ENCODE measurements around the gene FTCD. TPM values are rescaled to one million over a fixed set of nuclear protein-coding genes. Genes with fewer than 3 reads are reported as not detected.

The FTCD gene
- total and polyA plus RNA-seq, 2 donors (not counting 3 experiments of a cell fraction or from before 2014, with no cell fraction given) = 0.06 to 1.2 TPM

DNA sequence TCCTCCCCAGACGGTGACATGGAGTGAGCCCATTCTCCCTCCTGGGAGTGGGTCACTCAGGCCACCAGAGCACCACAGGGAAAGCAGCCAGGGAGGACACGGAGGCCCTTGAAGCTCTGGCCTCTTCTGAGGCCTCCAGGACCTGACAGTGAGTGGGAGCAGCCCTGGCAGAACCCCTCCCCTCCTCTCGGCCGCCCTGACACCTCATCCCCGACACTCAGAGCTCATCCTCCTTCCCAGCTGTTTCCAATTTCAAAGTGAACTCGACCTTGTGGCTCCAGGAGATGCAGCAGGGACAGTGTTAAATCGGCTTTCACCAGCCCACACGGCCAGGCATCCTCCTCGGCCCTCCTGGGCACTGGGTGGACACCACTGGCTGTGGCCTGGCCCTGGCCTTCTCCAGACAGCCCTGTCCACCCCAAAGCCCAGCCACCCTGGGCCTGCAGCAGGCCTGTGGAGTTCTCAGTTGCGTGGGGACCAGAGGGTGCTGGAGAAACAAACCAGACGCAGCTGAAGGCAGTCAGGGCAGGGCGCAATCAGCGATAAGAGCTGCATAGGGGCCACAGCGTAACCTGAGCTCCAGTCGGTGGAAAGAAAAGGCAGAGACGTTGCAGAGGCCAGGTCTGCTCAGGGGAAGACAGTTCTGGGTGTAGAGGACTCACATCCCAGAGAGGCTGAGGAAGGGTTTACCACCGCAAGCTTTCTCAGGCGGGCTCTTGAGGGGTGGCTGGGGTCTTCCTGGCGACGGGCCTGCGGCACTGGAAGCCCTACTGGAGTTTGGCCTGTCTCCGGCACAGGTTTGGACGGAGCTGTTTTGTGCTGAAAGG, 27.1 kb downstream of the FTCD start:
- ChIA-PET POLR2A (no interaction called here), CTCF (interaction anchor here (0.5 to 1.5 kb wide), 2 partner anchors 11 to 388 kb away, joined by 3 to 4 read pairs; no protein-coding TSS in a partner anchor)
- Histone ChIP-seq H3K4me2 (ENCODE audit: insufficient read depth, low read length) (no peak overlapping the region), H3K9me3 (replicated peaks; ENCODE audit: control insufficient read depth, insufficient read depth, low read length) (no peaks in the 10 kb centered on the region), H3K27me3 (ENCODE audit: control insufficient read depth in 2 of 2, insufficient read depth in 2 of 2, low read length in 2 of 2) (no peaks in the 10 kb centered on the region), H3K9ac (replicated peaks; ENCODE audit: extremely low read depth, insufficient read depth, low read length) (no peak overlapping the region), H3K79me2 (ENCODE audit: control insufficient read depth, insufficient read depth, low read length) (no peaks in the 10 kb centered on the region), H3K9me1 (replicated peaks; ENCODE audit: control insufficient read depth, extremely low read depth, insufficient read depth, low read length) (no peaks in the 10 kb centered on the region), H3K27ac (ENCODE audit: insufficient read depth, low read depth, low read length) (no peak overlapping the region), H4K20me1 (replicated peaks; ENCODE audit: control insufficient read depth, extremely low read depth, insufficient read depth, low read length) (no peaks in the 10 kb centered on the region), H3K4me3 (replicated peaks in 1 of 3; ENCODE audit: insufficient read depth in 1 of 3, low read depth in 1 of 3, low read length in 3 of 3) (no peak overlapping the region), H3K4me1 (ENCODE audit: control insufficient read depth, extremely low read depth, insufficient read depth, low read length) (no peaks in the 10 kb centered on the region), H2AFZ (ENCODE audit: low read depth, low read length) (no peak overlapping the region), H3K36me3 (ENCODE audit: control insufficient read depth in 2 of 2, extremely low read depth in 1 of 2, insufficient read depth in 2 of 2, low read length in 2 of 2) (no peaks in the 10 kb centered on the region)
- DNase-seq (ENCODE audit: low read depth, low spot score) = no peak
- dilution Hi-C loops (cut with MboI; ENCODE audit: extremely low pct_ligation_motif_present, low sequenced_read_pairs) (no loop called here), intact Hi-C loops (cut with micrococcal nuclease) (no loop called here)
- no peak for FAIRE-seq
- TF ChIP-seq FOS (IDR thresholded peaks at IDR 0.05; ENCODE audit: borderline replicate concordance, insufficient read depth, low read length) (no peak), GATA2 (IDR thresholded peaks at IDR 0.05; ENCODE audit: insufficient read depth, insufficient read length, low read depth, low read length) (no peak), MYC (IDR thresholded peaks at IDR 0.05; ENCODE audit: low read depth, low read length) (no peak), JUN (IDR thresholded peaks at IDR 0.05; ENCODE audit: borderline replicate concordance, insufficient read depth, insufficient read length, low read depth) (no peak), EZH2 (IDR thresholded peaks at IDR 0.05; ENCODE audit: borderline replicate concordance, low read depth, low read length, severe bottlenecking) (no peak), POLR2A (IDR thresholded peaks at IDR 0.05; ENCODE audit: low read depth, low read length) (no peak), POLR2AphosphoS5 (IDR thresholded peaks at IDR 0.05; ENCODE audit: insufficient read depth, low read depth, low read length) (no peak)
- TF ChIP-seq, protein P1, sequence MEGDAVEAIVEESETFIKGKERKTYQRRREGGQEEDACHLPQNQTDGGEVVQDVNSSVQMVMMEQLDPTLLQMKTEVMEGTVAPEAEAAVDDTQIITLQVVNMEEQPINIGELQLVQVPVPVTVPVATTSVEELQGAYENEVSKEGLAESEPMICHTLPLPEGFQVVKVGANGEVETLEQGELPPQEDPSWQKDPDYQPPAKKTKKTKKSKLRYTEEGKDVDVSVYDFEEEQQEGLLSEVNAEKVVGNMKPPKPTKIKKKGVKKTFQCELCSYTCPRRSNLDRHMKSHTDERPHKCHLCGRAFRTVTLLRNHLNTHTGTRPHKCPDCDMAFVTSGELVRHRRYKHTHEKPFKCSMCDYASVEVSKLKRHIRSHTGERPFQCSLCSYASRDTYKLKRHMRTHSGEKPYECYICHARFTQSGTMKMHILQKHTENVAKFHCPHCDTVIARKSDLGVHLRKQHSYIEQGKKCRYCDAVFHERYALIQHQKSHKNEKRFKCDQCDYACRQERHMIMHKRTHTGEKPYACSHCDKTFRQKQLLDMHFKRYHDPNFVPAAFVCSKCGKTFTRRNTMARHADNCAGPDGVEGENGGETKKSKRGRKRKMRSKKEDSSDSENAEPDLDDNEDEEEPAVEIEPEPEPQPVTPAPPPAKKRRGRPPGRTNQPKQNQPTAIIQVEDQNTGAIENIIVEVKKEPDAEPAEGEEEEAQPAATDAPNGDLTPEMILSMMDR (IDR thresholded peaks at IDR 0.05; ENCODE audit: extremely low read depth in 1 of 2, insufficient read depth in 1 of 2, low read depth in 1 of 2, low read length in 2 of 2) = no peak
- TF ChIP-seq, protein P2, sequence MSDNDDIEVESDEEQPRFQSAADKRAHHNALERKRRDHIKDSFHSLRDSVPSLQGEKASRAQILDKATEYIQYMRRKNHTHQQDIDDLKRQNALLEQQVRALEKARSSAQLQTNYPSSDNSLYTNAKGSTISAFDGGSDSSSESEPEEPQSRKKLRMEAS (IDR thresholded peaks at IDR 0.05; ENCODE audit: insufficient read depth, insufficient read length) = no peak
- BruUV-seq (replicated peaks) = no TSS peak

Measured in endothelial cell of umbilical vein (primary cell).